ENCODE results near the gene SCLY.

Gene SCLY

GRCh38 chr2:238130696-238131628 lies 70.2 kb downstream of the SCLY start:
- no peak for TF ChIP-seq CTCF (IDR thresholded peaks at IDR 0.05; ENCODE audit: extremely low read depth, missing control alignments)
- DNase-seq (ENCODE audit: low spot score) = no peak

- no peak for TF ChIP-seq CTCF (IDR thresholded peaks at IDR 0.05; ENCODE audit: extremely low read depth, missing control alignments)
Measured at GRCh38 chr2:238131761-238132462, 71.1 kb downstream of the SCLY start.

GRCh38 chr2:238132463-238133450 lies 72.0 kb downstream of the SCLY start:
- TF ChIP-seq CTCF (IDR thresholded peaks at IDR 0.05; ENCODE audit: extremely low read depth, missing control alignments) = no peak
- no peak for DNase-seq (ENCODE audit: low spot score)

More at GRCh38 chr2:238131761-238132462, 71.1 kb downstream of the SCLY start:
- DNase-seq (ENCODE audit: low spot score) = no peak

- DNase-seq (ENCODE audit: low spot score) = no peak
- TF ChIP-seq CTCF (IDR thresholded peaks at IDR 0.05; ENCODE audit: extremely low read depth, missing control alignments) = no peak
Measured at GRCh38 chr2:238133499-238134392, 72.9 kb downstream of the SCLY start.

GRCh38 chr2:238134393-238134785 lies 73.6 kb downstream of the SCLY start:
- TF ChIP-seq CTCF (IDR thresholded peaks at IDR 0.05; ENCODE audit: extremely low read depth, missing control alignments) = no peak
- DNase-seq (ENCODE audit: low spot score) = no peak

- no peak for TF ChIP-seq CTCF (IDR thresholded peaks at IDR 0.05; ENCODE audit: extremely low read depth, missing control alignments)
- no peak for DNase-seq (ENCODE audit: low spot score)
Measured at GRCh38 chr2:238135601-238136150, 74.9 kb downstream of the SCLY start.
